ENCODE results near the gene RHOA.
"Not testable (repeated sequence)": the region's sequence is repeated elsewhere in the genome, so short reads cannot be mapped to it uniquely, and the experiment has no call there.

Gene RHOA

DNA sequence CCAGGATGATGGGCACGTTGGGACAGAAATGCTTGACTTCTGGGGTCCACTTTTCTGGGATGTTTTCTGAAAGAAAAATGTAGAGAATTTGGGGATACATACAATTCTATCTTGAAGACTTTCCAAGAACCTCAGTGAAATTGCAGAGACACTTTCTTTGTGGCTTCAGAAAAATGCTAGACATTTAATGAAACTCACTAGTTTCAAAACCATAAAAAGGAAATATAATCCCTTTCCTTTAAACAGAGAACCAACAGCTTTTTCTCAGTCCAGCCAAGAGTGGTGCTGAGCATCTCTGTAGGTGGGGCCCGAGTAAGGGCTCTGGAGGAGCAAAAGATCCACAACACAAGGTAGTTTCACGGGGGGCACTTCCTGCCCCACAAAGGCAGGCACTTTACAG is 49.2 kb downstream of the RHOA start:
- TF ChIP-seq, protein P1, sequence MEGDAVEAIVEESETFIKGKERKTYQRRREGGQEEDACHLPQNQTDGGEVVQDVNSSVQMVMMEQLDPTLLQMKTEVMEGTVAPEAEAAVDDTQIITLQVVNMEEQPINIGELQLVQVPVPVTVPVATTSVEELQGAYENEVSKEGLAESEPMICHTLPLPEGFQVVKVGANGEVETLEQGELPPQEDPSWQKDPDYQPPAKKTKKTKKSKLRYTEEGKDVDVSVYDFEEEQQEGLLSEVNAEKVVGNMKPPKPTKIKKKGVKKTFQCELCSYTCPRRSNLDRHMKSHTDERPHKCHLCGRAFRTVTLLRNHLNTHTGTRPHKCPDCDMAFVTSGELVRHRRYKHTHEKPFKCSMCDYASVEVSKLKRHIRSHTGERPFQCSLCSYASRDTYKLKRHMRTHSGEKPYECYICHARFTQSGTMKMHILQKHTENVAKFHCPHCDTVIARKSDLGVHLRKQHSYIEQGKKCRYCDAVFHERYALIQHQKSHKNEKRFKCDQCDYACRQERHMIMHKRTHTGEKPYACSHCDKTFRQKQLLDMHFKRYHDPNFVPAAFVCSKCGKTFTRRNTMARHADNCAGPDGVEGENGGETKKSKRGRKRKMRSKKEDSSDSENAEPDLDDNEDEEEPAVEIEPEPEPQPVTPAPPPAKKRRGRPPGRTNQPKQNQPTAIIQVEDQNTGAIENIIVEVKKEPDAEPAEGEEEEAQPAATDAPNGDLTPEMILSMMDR (IDR thresholded peaks at IDR 0.05; ENCODE audit: control extremely low read depth, extremely low read depth, low read depth, missing control alignments): no peak
- ChIA-PET CTCF (interaction anchor here (0.8 to 1.2 kb wide), 2 partner anchors 10 to 12 kb away, joined by 3 read pairs; no protein-coding TSS in a partner anchor), POLR2A (interaction anchor here (0.8 kb wide), 1 partner anchor 49 kb away, joined by 3 read pairs; the partner anchor contains the start of gene RHOA)
- no peak for DNase-seq (ENCODE audit: extremely low spot score)

DNA sequence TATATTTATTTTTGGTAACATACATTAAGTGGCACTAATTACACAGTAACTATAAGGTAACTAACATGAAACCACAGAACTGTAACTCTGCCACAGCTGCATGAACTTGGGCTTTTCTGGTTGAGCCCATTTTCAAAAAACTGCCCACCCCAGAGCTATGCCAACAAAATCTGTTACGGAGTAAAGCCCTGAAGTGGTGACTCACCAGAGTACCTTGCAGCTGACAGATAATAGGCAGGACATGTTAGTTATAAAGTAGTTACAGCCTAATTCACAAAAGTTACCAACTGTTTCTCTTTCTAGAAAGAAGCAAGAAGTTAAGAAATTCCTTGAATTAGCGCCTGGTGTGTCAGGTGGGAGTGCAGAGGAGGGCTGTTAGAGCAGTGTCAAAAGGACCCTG is 52.2 kb downstream of the RHOA start:
- TF ChIP-seq, protein P1 (IDR thresholded peaks at IDR 0.05; ENCODE audit: control extremely low read depth, extremely low read depth, low read depth, missing control alignments): no peak
- ChIA-PET CTCF (interaction anchor here (1.3 to 1.6 kb wide), 4 partner anchors 10 to 20 kb away, joined by 3 to 8 read pairs (median 7); partner anchors contain the start of gene USP4), POLR2A (interaction anchor here (0.6 to 1.4 kb wide), 3 partner anchors 20 to 52 kb away, joined by 3 to 8 read pairs (median 5); partner anchors contain the start of genes RHOA, TCTA and USP4)
- DNase-seq (ENCODE audit: extremely low spot score): no peak

DNA sequence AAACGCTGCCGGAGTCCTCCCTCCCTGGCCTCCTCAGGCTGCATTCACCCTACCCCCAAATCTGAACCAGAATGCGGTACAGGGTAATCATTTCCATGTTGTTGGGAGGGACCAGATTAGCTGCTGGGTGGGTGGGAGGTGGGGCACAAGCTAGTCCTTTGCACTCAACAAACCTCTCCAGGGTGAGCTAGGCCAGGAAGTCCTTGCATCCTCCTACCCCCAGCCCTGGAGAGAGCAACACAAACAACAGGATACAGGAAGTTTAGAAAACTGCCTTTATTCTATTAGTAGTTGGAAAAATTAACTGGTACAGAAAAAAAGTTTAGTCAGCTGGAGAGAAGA is 52.9 kb downstream of the RHOA start:
- TF ChIP-seq, protein P1 (IDR thresholded peaks at IDR 0.05; ENCODE audit: control extremely low read depth, extremely low read depth, low read depth, missing control alignments): no peak
- ChIA-PET CTCF (interaction anchor here (1.2 to 1.3 kb wide), 3 partner anchors 9 to 19 kb away, joined by 3 to 8 read pairs (median 7); partner anchors contain the start of gene USP4), POLR2A (interaction anchor here (0.6 to 2.1 kb wide), 5 partner anchors 14 to 53 kb away, joined by 3 to 11 read pairs (median 5); partner anchors contain the start of genes RHOA, TCTA and USP4)
- peak; percentile 34 for DNase-seq (ENCODE audit: extremely low spot score)

DNA sequence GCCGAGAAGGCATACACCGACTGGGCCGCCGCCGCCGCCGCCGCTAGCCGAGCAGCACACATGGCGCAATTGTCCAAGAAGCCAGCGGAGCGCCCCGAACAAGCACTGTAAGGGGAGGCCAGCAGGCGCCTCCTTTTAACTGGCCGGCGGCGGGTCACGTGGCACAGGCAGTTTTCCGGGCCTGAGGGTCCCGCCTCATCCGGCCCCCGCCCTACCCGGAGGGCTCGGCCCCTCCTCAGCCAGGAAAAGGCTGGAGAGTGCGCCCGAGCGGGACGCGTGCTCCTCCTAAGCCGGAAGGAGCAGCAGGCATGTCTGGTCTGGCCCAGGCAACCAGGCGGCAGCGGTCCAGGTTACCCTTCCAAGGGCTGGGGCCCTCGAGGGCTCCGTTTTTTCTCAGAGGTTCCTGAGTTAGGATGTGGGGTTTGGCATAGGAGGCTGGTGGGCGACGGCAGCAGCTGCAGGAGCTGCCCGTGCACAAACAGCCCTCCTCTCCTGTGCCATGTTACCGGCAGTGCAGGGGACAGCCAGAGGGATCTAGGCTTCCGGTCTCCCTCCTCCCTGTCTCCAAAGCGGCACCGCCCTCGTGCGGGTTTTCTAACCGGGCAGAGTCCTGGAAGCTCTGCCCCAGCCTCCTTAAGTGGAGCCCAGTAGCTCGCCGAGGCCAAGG is 53.4 kb downstream of the RHOA start, which contains the start of gene GPX1:
Gene GPX1 (minus strand): TSS at position 137 of the 667 bp plus-strand sequence. CDS start 75 bp downstream, at position 62.
- peak; percentile 90 for DNase-seq (ENCODE audit: extremely low spot score)
- POLR2A ChIA-PET: interaction anchor here (0.6 to 3.1 kb wide), 7 partner anchors 13 to 478 kb away, joined by 3 to 22 read pairs (median 5); partner anchors contain the start of genes RHOA, TCTA and USP4
- TF ChIP-seq, protein P1 (IDR thresholded peaks at IDR 0.05; ENCODE audit: control extremely low read depth, extremely low read depth, low read depth, missing control alignments): no peak
- CTCF ChIA-PET: interaction anchor here (1.0 to 1.3 kb wide), 4 partner anchors 9 to 18 kb away, joined by 3 to 8 read pairs (median 5); partner anchors contain the start of gene USP4

DNA sequence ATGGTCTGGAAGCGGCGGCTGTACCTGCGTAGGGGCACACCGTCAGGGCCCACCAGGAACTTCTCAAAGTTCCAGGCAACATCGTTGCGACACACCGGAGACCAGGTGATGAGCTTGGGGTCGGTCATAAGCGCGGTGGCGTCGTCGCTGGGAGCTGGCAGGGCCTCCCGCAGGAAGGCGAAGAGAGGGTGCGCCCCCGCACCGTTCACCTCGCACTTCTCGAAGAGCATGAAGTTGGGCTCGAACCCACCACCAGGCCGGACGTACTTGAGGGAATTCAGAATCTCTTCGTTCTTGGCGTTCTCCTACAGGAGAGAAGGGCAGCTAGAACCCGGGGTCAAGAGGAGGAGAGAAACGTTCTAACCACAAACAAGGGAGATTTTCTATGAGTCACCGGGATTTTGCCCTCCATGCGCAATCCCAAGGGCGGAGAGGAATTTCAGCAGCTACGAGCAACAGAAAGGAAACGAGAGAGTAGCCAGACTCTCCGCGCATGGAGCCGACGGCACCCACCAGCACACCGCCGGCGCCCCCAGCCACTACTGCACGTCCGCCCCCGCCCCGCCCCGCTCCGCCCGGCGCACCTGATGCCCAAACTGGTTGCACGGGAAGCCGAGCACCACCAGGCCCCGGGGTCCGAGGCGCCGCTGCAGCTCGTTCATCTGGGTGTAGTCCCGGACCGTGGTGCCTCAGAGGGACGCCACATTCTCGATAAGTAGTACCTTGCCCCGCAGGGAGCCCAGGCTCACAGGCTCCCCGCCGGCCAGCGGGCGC is 54.1 kb downstream of the RHOA start:
- ChIA-PET CTCF (interaction anchor here (0.9 to 1.2 kb wide), 4 partner anchors 9 to 263 kb away, joined by 3 to 4 read pairs (median 3); partner anchors contain the start of genes QRICH1 and USP4), POLR2A (interaction anchor here (0.6 to 3.1 kb wide), 4 partner anchors 13 to 479 kb away, joined by 3 to 22 read pairs (median 8); partner anchors contain the start of gene USP4)
- not testable (repeated sequence) for DNase-seq (ENCODE audit: extremely low spot score)

DNA sequence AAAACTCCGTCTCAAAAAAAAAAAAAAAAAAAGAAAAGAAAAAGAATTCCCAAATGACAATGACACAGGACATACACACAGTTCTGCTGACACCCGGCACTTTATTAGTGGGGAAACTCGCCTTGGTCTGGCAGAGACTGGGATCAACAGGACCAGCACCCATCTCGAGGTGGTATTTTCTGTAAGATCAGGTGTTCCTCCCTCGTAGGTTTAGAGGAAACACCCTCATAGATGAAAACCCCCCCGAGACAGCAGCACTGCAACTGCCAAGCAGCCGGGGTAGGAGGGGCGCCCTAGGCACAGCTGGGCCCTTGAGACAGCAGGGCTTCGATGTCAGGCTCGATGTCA is 54.7 kb downstream of the RHOA start:
- CTCF ChIA-PET: interaction anchor here (0.9 to 1.2 kb wide), 3 partner anchors 8 to 263 kb away, joined by 3 to 4 read pairs (median 3); partner anchors contain the start of genes QRICH1 and USP4

DNA sequence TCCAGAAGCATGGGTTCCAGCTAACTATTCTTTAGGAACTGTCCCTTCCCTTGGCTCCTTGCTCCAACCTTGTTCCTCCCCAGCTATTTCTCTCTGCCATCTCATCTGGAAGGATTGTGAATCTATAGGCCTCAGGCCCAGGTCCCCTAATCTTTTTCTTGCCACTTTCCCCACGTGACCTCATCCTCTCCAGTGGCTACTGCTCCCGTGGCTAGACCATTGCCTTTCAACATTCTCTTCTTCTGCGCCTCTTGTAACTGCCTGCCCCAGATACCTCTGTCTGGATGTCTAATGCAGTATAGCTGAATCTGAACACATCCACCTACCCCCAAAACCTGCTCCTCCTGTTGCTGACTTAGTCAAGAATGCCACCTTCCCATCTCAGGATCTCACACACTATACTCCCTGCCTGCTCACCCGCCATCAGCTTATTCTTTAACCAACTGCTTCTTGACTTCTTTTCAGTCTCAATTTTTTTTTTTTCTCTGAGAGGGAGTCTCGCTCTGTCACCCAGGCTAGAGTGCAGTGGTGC is 58.8 kb downstream of the RHOA start:
- ChIA-PET POLR2A (interaction anchor here (0.7 to 1.5 kb wide), 2 partner anchors 13 to 232 kb away, joined by 3 to 8 read pairs; partner anchors contain the start of genes USP19 and USP4), CTCF (interaction anchor here (1.2 to 5.9 kb wide), 3 partner anchors 10 to 97 kb away, joined by 3 to 37 read pairs (median 3); partner anchors contain the start of gene USP4)
- DNase-seq (ENCODE audit: extremely low spot score): no peak
- TF ChIP-seq, protein P1 (IDR thresholded peaks at IDR 0.05; ENCODE audit: control extremely low read depth, extremely low read depth, low read depth, missing control alignments): no peak

More for the DNA sequence above, 54.7 kb downstream of the RHOA start:
- not testable (repeated sequence) for DNase-seq (ENCODE audit: extremely low spot score)
- POLR2A ChIA-PET: interaction anchor here (2.1 to 3.1 kb wide), 2 partner anchors 12 to 17 kb away, joined by 11 to 22 read pairs; partner anchors contain the start of gene USP4
